IPS-11a (cell line): Measurements from ENCODE around the gene PATZ1.

Experiments used
- H3K4me3 ChIP-seq: one replicate; pipeline ENCODE4 v1.5.1; 2013; ENCODE audit warnings: low read depth, low read length, control low read depth

Gene PATZ1

DNA sequence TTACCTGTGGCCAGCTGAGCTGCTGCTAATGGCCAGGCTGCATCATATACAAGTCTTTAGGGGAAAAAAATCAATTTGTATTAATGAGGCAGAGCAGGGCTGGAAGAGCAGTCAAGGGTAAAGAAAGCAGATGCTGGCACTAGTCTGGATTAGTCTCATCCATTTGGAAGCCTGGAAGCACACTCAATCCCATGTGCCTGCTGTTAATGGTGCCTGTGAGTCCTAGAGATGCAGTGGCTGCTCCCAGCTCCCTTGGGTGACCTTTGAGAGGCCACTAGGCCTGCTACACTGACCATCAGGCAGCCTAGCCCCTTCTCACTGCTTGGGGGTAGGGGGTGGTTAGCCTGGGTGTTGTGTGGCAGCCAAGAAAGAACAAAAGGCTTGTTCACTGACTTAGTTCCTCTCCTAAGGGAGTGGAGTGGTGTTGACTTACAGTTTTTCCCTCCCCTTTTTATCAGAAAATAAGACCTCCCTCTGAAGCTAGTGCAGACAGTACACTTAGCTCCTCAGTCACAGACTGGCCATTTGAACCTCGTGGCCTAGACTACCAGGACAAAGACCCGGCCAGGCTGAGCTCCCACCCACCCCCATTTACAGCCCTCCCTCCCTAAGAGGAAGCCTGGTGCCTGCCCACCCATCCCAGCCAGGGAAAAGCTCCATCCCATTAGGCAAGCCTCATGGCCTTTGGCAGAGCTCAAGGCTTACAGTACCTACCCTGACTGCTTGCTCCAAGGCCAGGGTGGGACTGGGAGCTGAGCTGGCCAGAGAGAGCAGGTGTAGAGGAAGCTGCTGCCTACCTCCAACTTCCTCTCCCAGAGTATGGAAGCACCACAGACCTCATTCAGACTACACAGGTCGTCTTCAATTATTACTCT, 61.6 kb downstream of the PATZ1 start:
- no peak overlapping the region for H3K4me3 ChIP-seq

DNA sequence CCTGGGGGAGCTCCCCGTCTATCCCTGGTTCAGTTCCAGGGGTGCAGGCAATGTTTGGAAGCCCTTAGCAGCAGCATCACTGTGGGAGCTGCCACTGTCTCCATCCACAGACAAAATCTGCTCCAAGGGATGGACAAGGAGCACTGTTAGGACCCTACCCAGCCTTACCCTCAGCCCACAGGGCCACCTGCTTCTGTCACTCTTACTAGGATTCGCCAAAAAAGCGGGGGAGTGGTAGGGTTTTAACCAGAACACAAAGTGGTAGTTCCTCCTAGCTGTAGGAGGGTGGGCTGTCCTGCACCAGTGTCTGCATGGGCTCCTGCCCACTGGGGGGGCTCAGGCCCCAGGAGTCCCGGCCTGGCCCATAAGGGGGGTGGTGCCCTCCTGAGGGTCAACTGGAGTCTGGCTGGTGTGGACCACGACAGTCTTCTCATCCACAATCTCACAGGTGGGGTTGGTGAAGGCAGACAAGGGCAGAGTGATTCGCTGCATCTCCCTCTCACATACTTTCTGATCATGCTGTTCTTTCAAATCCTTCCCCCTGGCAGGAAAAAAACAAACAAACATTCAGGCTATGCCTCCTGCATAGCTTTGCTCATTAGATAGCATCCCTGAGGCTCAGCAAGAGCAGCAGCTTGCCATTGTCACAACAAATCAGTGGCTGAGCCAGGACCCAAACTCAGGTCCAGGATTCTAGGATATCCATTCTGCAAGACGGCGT, 63.2 kb downstream of the PATZ1 start:
- H3K4me3 ChIP-seq, result no peak overlapping the region

GRCh38 chr22:31281733-31282132, 64.4 kb downstream of the PATZ1 start:
- H3K4me3 ChIP-seq, result no peak overlapping the region

GRCh38 chr22:31279821-31280505, 66.2 kb downstream of the PATZ1 start:
- no peak overlapping the region for H3K4me3 ChIP-seq

DNA sequence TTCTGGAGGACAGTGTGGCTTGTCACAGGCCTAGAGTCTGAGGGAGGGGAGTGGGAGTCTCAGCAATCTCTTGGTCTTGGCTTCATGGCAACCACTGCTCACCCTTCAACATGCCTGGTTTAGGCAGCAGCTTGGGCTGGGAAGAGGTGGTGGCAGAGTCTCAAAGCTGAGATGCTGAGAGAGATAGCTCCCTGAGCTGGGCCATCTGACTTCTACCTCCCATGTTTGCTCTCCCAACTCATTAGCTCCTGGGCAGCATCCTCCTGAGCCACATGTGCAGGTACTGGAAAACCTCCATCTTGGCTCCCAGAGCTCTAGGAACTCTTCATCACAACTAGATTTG, 66.8 kb downstream of the PATZ1 start:
- H3K4me3 ChIP-seq, result no peak overlapping the region

- H3K4me3 ChIP-seq, result no peak overlapping the region
Observed at GRCh38 chr22:31278626-31279326, 67.4 kb downstream of the PATZ1 start.

DNA sequence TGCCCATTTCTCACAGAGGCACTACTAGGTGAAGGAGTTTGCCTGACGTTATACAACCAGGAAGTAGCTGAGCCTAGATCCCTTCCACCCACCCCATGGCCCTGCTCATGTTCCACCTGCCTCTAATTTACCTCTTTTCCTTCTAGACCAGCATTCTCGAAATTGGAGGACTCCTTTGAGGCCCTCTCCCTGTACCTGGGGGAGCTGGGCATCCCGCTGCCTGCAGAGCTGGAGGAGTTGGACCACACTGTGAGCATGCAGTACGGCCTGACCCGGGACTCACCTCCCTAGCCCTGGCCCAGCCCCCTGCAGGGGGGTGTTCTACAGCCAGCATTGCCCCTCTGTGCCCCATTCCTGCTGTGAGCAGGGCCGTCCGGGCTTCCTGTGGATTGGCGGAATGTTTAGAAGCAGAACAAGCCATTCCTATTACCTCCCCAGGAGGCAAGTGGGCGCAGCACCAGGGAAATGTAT, 68.0 kb downstream of the PATZ1 start:
- H3K4me3 ChIP-seq, result no peak overlapping the region

GRCh38 chr22:31277741-31278140, 68.4 kb downstream of the PATZ1 start:
- no peak overlapping the region for H3K4me3 ChIP-seq

DNA sequence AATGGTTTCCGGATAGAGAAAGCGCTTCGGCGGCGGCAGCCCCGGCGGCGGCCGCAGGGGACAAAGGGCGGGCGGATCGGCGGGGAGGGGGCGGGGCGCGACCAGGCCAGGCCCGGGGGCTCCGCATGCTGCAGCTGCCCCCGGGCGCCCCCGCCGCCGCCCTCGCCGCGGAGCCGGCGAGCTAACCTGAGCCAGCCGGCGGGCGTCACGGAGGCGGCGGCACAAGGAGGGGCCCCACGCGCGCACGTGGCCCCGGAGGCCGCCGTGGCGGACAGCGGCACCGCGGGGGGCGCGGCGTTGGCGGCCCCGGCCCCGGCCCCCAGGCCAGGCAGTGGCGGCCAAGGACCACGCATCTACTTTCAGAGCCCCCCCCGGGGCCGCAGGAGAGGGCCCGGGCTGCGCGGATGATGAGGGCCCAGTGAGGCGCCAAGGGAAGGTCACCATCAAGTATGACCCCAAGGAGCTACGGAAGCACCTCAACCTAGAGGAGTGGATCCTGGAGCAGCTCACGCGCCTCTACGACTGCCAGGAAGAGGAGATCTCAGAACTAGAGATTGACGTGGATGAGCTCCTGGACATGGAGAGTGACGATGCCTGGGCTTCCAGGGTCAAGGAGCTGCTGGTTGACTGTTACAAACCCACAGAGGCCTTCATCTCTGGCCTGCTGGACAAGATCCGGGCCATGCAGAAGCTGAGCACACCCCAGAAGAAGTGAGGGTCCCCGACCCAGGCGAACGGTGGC, 69.5 kb downstream of the PATZ1 start:
- H3K4me3 ChIP-seq, result no peak overlapping the region
